ENCODE results near the gene FN1.

GRCh38 chr2:215410932-215411285 lies 25.0 kb downstream of the FN1 start:
- TF ChIP-seq, protein P1, sequence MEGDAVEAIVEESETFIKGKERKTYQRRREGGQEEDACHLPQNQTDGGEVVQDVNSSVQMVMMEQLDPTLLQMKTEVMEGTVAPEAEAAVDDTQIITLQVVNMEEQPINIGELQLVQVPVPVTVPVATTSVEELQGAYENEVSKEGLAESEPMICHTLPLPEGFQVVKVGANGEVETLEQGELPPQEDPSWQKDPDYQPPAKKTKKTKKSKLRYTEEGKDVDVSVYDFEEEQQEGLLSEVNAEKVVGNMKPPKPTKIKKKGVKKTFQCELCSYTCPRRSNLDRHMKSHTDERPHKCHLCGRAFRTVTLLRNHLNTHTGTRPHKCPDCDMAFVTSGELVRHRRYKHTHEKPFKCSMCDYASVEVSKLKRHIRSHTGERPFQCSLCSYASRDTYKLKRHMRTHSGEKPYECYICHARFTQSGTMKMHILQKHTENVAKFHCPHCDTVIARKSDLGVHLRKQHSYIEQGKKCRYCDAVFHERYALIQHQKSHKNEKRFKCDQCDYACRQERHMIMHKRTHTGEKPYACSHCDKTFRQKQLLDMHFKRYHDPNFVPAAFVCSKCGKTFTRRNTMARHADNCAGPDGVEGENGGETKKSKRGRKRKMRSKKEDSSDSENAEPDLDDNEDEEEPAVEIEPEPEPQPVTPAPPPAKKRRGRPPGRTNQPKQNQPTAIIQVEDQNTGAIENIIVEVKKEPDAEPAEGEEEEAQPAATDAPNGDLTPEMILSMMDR (IDR thresholded peaks at IDR 0.05) = no peak
- TF ChIP-seq POLR2AphosphoS5 (IDR thresholded peaks at IDR 0.05) (no peak), POLR2A (IDR thresholded peaks at IDR 0.05) (no peak)

Data from prostate gland (tissue), 2 donors.